WTC11 (cell line): Measurements from ENCODE around the gene CDH2.

Experiments
- CBFB ChIP-seq: sonication (generic); formaldehyde crosslinking; IDR thresholded peaks from 2 replicates; pipeline ENCODE4 v1.8.1; 2022; ENCODE audit warnings: mild to moderate bottlenecking, low read depth, missing genetic modification reagents
- CREB1 ChIP-seq: sonication (generic); formaldehyde crosslinking; IDR thresholded peaks from 2 replicates; pipeline ENCODE4 v1.8.0; 2023; ENCODE audit warnings: mild to moderate bottlenecking, missing genetic modification reagents
- GRHL2 ChIP-seq: fragments of 250-450 bp; sonication (Bioruptor Pico); IDR thresholded peaks from 2 replicates; pipeline ENCODE4 v1.8.0; 2022; ENCODE audit warnings: mild to moderate bottlenecking, moderate library complexity; ENCODE audit not compliant: insufficient replicate concordance, severe bottlenecking
- MXD4 ChIP-seq: fragments of 250-450 bp; sonication (Bioruptor Pico); IDR thresholded peaks from 2 replicates; pipeline ENCODE4 v1.8.0; 2021; ENCODE audit warnings: mild to moderate bottlenecking, moderate library complexity, borderline replicate concordance
- MYBL2 ChIP-seq: sonication (generic); formaldehyde crosslinking; IDR thresholded peaks from 2 replicates; pipeline ENCODE4 v1.8.1; 2023; ENCODE audit warnings: mild to moderate bottlenecking, moderate library complexity, missing genetic modification reagents
- NR3C1 ChIP-seq: sonication (generic); formaldehyde crosslinking; conservative IDR thresholded peaks from 2 replicates; pipeline ENCODE4 v1.8.1; 2023; ENCODE audit warnings: low read depth, mild to moderate bottlenecking, missing genetic modification reagents
- SMAD3 ChIP-seq: sonication (generic); formaldehyde crosslinking; IDR thresholded peaks from 2 replicates; pipeline ENCODE4 v1.8.0; 2022; ENCODE audit warnings: missing genetic modification reagents, mild to moderate bottlenecking, borderline replicate concordance
- TEAD4 ChIP-seq: sonication (generic); formaldehyde crosslinking; IDR thresholded peaks from 2 replicates; pipeline ENCODE4 v1.8.0; 2022; ENCODE audit warnings: mild to moderate bottlenecking, missing genetic modification reagents
- ZNF138 ChIP-seq: sonication (generic); formaldehyde crosslinking; conservative IDR thresholded peaks from 2 replicates; pipeline ENCODE4 v1.8.1; 2022; ENCODE audit warnings: mild to moderate bottlenecking, moderate library complexity, missing genetic modification reagents
- ZNF317 ChIP-seq: sonication (generic); formaldehyde crosslinking; IDR thresholded peaks from 2 replicates; pipeline ENCODE4 v1.8.1; 2023; ENCODE audit warnings: low read depth, mild to moderate bottlenecking, moderate library complexity, missing genetic modification reagents, borderline replicate concordance
- TF ChIP-seq, protein P1 (sequence below): fragments of 200-600 bp; IDR thresholded peaks from 2 replicates; pipeline ENCODE4 v1.8.0; 2022; ENCODE audit warnings: antibody characterized with exemption
- TF ChIP-seq, protein P2 (sequence below): sonication (generic); formaldehyde crosslinking; IDR thresholded peaks from 2 replicates; pipeline ENCODE4 v1.8.1; 2022; ENCODE audit warnings: low read depth, missing genetic modification reagents, borderline replicate concordance
- TF ChIP-seq, protein P3 (sequence below): sonication (generic); formaldehyde crosslinking; IDR thresholded peaks from 2 replicates; pipeline ENCODE4 v1.8.0; 2022; ENCODE audit warnings: mild to moderate bottlenecking, missing genetic modification reagents
- TF ChIP-seq, protein P4 (sequence below): sonication (generic); formaldehyde crosslinking; IDR thresholded peaks from 2 replicates; pipeline ENCODE4 v1.8.1; 2022; ENCODE audit warnings: mild to moderate bottlenecking, moderate library complexity, missing genetic modification reagents

DNA sequence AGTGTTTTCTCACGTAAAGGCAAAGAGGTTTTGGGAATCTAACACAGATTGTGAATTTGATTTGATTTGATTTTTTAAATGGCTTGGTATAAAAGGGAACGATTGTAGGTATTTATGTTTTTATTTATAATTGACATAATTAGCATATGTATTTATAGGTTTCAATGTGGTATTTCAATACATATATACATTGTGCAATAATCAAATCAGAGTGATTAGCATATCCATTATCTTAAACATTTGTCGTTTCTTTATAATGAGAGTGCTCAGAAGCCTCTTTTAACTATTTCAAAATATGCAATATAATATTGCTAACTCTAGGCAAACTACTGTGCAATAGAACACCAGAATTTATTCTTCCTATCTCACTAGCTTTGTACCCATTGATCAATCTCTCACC lies 35.1 kb upstream of the CDH2 start:
- no peak for TF ChIP-seq TEAD4 (CRISPR knock-in tag)
- TF ChIP-seq, protein P1, sequence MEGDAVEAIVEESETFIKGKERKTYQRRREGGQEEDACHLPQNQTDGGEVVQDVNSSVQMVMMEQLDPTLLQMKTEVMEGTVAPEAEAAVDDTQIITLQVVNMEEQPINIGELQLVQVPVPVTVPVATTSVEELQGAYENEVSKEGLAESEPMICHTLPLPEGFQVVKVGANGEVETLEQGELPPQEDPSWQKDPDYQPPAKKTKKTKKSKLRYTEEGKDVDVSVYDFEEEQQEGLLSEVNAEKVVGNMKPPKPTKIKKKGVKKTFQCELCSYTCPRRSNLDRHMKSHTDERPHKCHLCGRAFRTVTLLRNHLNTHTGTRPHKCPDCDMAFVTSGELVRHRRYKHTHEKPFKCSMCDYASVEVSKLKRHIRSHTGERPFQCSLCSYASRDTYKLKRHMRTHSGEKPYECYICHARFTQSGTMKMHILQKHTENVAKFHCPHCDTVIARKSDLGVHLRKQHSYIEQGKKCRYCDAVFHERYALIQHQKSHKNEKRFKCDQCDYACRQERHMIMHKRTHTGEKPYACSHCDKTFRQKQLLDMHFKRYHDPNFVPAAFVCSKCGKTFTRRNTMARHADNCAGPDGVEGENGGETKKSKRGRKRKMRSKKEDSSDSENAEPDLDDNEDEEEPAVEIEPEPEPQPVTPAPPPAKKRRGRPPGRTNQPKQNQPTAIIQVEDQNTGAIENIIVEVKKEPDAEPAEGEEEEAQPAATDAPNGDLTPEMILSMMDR = no peak
- TF ChIP-seq, protein P2, sequence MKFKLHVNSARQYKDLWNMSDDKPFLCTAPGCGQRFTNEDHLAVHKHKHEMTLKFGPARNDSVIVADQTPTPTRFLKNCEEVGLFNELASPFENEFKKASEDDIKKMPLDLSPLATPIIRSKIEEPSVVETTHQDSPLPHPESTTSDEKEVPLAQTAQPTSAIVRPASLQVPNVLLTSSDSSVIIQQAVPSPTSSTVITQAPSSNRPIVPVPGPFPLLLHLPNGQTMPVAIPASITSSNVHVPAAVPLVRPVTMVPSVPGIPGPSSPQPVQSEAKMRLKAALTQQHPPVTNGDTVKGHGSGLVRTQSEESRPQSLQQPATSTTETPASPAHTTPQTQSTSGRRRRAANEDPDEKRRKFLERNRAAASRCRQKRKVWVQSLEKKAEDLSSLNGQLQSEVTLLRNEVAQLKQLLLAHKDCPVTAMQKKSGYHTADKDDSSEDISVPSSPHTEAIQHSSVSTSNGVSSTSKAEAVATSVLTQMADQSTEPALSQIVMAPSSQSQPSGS = no peak
- no peak for TF ChIP-seq SMAD3
- TF ChIP-seq GRHL2 (CRISPR knock-in tag) = no peak
- TF ChIP-seq ZNF317 (CRISPR knock-in tag) = no peak
- no peak for TF ChIP-seq MXD4
- TF ChIP-seq NR3C1 (CRISPR knock-in tag) = no peak
- TF ChIP-seq CBFB (CRISPR knock-in tag) = no peak
- no peak for TF ChIP-seq MYBL2 (CRISPR knock-in tag)
- TF ChIP-seq CREB1 (CRISPR knock-in tag) = no peak
- TF ChIP-seq, protein P3, sequence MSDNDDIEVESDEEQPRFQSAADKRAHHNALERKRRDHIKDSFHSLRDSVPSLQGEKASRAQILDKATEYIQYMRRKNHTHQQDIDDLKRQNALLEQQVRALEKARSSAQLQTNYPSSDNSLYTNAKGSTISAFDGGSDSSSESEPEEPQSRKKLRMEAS (CRISPR knock-in tag) = no peak
- TF ChIP-seq, protein P4, sequence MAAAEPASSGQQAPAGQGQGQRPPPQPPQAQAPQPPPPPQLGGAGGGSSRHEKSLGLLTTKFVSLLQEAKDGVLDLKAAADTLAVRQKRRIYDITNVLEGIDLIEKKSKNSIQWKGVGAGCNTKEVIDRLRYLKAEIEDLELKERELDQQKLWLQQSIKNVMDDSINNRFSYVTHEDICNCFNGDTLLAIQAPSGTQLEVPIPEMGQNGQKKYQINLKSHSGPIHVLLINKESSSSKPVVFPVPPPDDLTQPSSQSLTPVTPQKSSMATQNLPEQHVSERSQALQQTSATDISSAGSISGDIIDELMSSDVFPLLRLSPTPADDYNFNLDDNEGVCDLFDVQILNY (CRISPR knock-in tag) = no peak
- no peak for TF ChIP-seq ZNF138
